ENCODE results near the gene RNF43. TPM values are rescaled to one million over a fixed set of nuclear protein-coding genes. Genes with fewer than 3 reads are reported as not detected.
A peak's percentile ranks its signal among the peaks of the same experiment; 100 is the strongest.

Gene RNF43
- total and polyA plus RNA-seq, 2 of the 13 experiments (the other 11 are each of a cell fraction or from before 2014, with no cell fraction given), result 31.0 to 53.4 TPM

- TF ChIP-seq HNF1A (IDR thresholded peaks at IDR 0.05; ENCODE audit: low read depth), result peak; percentile 13; the same call in 1 of the 2 replicates
- TF ChIP-seq HNF1A (CRISPR knock-in tag; IDR thresholded peaks at IDR 0.05; ENCODE audit: borderline replicate concordance), result no peak
- TF ChIP-seq MXD1 (CRISPR knock-in tag; IDR thresholded peaks at IDR 0.05), result no peak
- 0 out of 2 replicates have a peak, but pooled peaks have one; percentile 24 for TF ChIP-seq ERF (CRISPR knock-in tag; IDR thresholded peaks at IDR 0.05)
- TF ChIP-seq JARID2 (CRISPR knock-in tag; IDR thresholded peaks at IDR 0.05; ENCODE audit: insufficient replicate concordance), result no peak
- 0 out of 2 replicates have a peak, but pooled peaks have one; percentile 13 for TF ChIP-seq HOXA9 (CRISPR knock-in tag; IDR thresholded peaks at IDR 0.05; ENCODE audit: borderline replicate concordance)
- no peak for TF ChIP-seq ADNP (CRISPR knock-in tag; IDR thresholded peaks at IDR 0.05)
- TF ChIP-seq ARID2 (CRISPR knock-in tag; IDR thresholded peaks at IDR 0.05; ENCODE audit: borderline replicate concordance), result no peak
- no peak for TF ChIP-seq CREB1 (IDR thresholded peaks at IDR 0.05)
- TF ChIP-seq CREB1 (CRISPR knock-in tag; IDR thresholded peaks at IDR 0.05), result no peak
- no peak for TF ChIP-seq CCAR2 (optimal IDR thresholded peaks at IDR 0.05; ENCODE audit: low read depth, low read length)
- no peak for TF ChIP-seq PBX2 (CRISPR knock-in tag; IDR thresholded peaks at IDR 0.05)
- no peak for TF ChIP-seq TARDBP (CRISPR knock-in tag; IDR thresholded peaks at IDR 0.05)
- TF ChIP-seq ZNF335 (CRISPR knock-in tag; IDR thresholded peaks at IDR 0.05), result no peak
- TF ChIP-seq SAFB2 (CRISPR knock-in tag; IDR thresholded peaks at IDR 0.05; ENCODE audit: borderline replicate concordance, low read depth), result no peak
- TF ChIP-seq BRD4 (CRISPR knock-in tag; IDR thresholded peaks at IDR 0.05), result no peak
- no peak for TF ChIP-seq KLF6 (CRISPR knock-in tag; IDR thresholded peaks at IDR 0.05)
- TF ChIP-seq ETV5 (CRISPR knock-in tag; IDR thresholded peaks at IDR 0.05; ENCODE audit: borderline replicate concordance), result no peak
- TF ChIP-seq ZNF362 (CRISPR knock-in tag; IDR thresholded peaks at IDR 0.05; ENCODE audit: borderline replicate concordance), result no peak
- no peak for TF ChIP-seq ZNF564 (CRISPR knock-in tag; IDR thresholded peaks at IDR 0.05)
- TF ChIP-seq RELA (CRISPR knock-in tag; IDR thresholded peaks at IDR 0.05), result no peak
- peak; percentile 90 for TF ChIP-seq SSRP1 (CRISPR knock-in tag; IDR thresholded peaks at IDR 0.05)
- TF ChIP-seq NFE2L1 (CRISPR knock-in tag; IDR thresholded peaks at IDR 0.05; ENCODE audit: borderline replicate concordance), result no peak
- no peak for TF ChIP-seq ZNF224 (CRISPR knock-in tag; IDR thresholded peaks at IDR 0.05)
These were observed 1.8 kb downstream of the RNF43 start (continued) for GRCh38 chr17:58415371-58416055.
